GM12864 (cell line): ENCODE data around the gene ARHGAP35.
A peak's percentile ranks its signal among the peaks of the same experiment; 100 is the strongest.

ENCODE experiments used
- DNase-seq: peaks from one replicate; pipeline ENCODE4 v3.0.0-alpha.2; 2011; ENCODE audit warnings: low read depth
- H3K4me3 ChIP-seq: 2 replicates; pipeline ENCODE4 v1.5.1; 2011; ENCODE audit warnings: mild to moderate bottlenecking, low read depth, low read length, control low read depth
- CTCF ChIP-seq: IDR thresholded peaks from 2 replicates; pipeline ENCODE4 v1.5.1; 2011; ENCODE audit warnings: low read depth, mild to moderate bottlenecking, moderate library complexity, low read length, control low read depth, inconsistent platforms; ENCODE audit errors: missing control alignments

ARHGAP35 gene

GRCh38 chr19:46842791-46843190 is 18.0 kb upstream of the ARHGAP35 start:
- no peak for TF ChIP-seq CTCF
- no peak for DNase-seq
- no peak overlapping the region for H3K4me3 ChIP-seq

DNA sequence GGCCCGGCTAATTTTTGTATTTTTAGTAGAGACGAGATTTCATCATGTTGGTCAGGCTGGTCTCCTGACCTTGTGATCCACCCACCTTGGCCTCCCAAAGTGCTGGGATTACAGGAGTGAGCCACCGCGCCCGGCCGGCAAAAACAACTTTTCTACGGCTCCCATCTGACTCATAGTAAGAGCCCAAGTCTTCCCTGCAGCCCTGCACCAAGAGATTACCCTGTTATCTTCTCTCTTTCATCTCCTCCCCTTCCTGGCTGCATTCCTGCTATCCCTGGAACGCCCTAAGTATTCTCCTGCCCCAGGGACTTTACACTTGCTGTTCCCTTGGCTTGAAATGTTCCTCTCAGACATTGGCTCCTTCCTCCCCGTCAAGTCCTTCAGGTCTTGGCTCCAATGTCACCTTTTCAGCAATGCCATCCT is 16.7 kb upstream of the ARHGAP35 start:
- no peak for TF ChIP-seq CTCF
- no peak overlapping the region for H3K4me3 ChIP-seq
- no peak for DNase-seq

- no peak overlapping the region for H3K4me3 ChIP-seq
Measured at GRCh38 chr19:46845959-46846459, 14.8 kb upstream of the ARHGAP35 start.

GRCh38 chr19:46847528-46847927 is 13.3 kb upstream of the ARHGAP35 start:
- DNase-seq = no peak
- H3K4me3 ChIP-seq = no peak overlapping the region
- no peak for TF ChIP-seq CTCF

More at GRCh38 chr19:46845959-46846459, 14.8 kb upstream of the ARHGAP35 start:
- DNase-seq = no peak
- no peak for TF ChIP-seq CTCF

DNA sequence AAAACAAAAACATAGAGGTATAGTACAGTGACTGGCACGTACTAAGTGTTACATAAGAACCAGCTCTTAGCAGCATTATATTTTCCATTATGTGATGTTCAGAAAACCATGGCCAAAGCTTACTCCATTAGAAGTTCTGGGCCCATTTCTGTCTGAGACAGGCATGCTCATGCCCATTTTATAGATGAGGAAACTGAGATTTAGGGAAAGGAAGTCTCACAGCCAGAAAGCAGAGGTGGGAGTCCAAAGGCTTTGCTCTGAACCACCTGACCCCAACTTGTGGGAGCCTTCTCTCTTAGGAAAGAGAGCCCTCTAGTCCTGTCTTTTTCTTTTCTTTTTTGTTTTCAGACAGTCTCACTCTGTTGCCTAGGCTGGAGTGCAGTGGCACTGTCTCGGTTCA is 12.4 kb upstream of the ARHGAP35 start:
- no peak overlapping the region for H3K4me3 ChIP-seq
- TF ChIP-seq CTCF = no peak
- DNase-seq = no peak

- no peak for DNase-seq
- H3K4me3 ChIP-seq = peak overlapping the region; percentile 75
- no peak for TF ChIP-seq CTCF
Measured at GRCh38 chr19:46849610-46850009, 11.2 kb upstream of the ARHGAP35 start.
